RWPE2 (cell line): ENCODE results near the gene AKAP13.
A peak's percentile ranks its signal among the peaks of the same experiment; 100 is the strongest.

ENCODE experiments used
- ATAC-seq: fragments of 200-7000 bp; cut with Tn5 transposase; 3 replicates; pipeline ENCODE4 v1.9.1; 2021; ENCODE audit warnings: low read depth
- DNase-seq: peaks from one replicate; pipeline ENCODE4 v3.0.0-alpha.2; 2020; ENCODE audit warnings: low spot score
- H3K27ac ChIP-seq: fragments of 450-650 bp; 2 replicates; pipeline ENCODE4 v1.5.1; 2017; ENCODE audit warnings: mild to moderate bottlenecking; ENCODE audit not compliant: poor library complexity, severe bottlenecking
- H3K27me3 ChIP-seq: fragments of 250-450 bp; sonication (Bioruptor Pico); 2 replicates; pipeline ENCODE4 v1.5.1; 2021; ENCODE audit warnings: mild to moderate bottlenecking, moderate library complexity; ENCODE audit not compliant: insufficient read depth, poor library complexity, severe bottlenecking
- H3K36me3 ChIP-seq: fragments of 250-450 bp; sonication (Bioruptor Pico); 2 replicates; pipeline ENCODE4 v1.5.1; 2020; ENCODE audit warnings: low read depth, mild to moderate bottlenecking, moderate library complexity
- H3K4me1 ChIP-seq: fragments of 250-450 bp; sonication (Bioruptor Pico); 2 replicates; pipeline ENCODE4 v1.5.1; 2021; ENCODE audit warnings: mild to moderate bottlenecking, moderate library complexity; ENCODE audit not compliant: insufficient read depth, poor library complexity, severe bottlenecking
- H3K4me3 ChIP-seq: fragments of 250-450 bp; sonication (Bioruptor Pico); 2 replicates; pipeline ENCODE4 v1.5.1; 2021; ENCODE audit warnings: mild to moderate bottlenecking, moderate library complexity; ENCODE audit not compliant: severe bottlenecking
- H3K9me3 ChIP-seq: fragments of 250-450 bp; sonication (Bioruptor Pico); 2 replicates; pipeline ENCODE4 v1.5.1; 2021; ENCODE audit warnings: mild to moderate bottlenecking, moderate library complexity; ENCODE audit not compliant: severe bottlenecking
- TF ChIP-seq, protein P1 (sequence below): fragments of 450-650 bp; IDR thresholded peaks from one replicate; pipeline ENCODE4 v1.5.1; 2017; ENCODE audit warnings: mild to moderate bottlenecking, moderate library complexity; ENCODE audit not compliant: poor library complexity, severe bottlenecking

The AKAP13 gene

DNA sequence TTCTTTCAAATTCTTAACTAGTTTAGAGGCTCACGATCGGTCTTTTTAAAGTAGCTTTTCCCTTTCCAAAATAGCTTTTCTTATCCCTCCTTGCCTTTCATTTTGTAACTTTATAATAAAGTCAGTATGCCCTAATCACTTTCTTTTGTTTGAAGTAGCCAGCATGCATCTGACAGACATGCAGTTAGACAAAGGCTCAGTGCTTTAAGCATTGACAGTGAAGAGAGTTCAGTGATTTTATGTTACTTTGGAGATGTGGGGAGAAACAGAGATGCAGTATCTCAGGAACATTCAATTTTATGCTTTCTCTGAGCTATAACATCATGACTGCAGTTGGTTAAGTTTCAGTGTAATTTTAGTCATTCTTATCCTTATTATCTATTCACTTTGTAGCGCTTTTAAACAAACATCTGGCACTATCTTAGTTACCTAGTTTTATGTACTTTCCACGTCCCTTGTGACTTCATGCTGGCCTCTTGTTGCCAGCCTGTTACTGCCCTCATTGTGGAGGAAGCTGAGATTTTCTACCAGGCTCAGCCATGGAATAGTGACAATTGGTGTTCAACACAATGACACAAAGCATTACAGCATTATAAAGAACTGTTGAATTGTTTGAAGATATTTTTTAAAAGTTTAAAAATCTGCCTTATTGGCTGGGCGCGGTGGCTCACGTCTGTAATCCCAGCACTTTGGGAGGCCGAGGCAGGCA is 90.3 kb downstream of the AKAP13 start:
- DNase-seq (no peak), ATAC-seq (no peak)
- Histone ChIP-seq H3K36me3 (no peaks in the 10 kb centered on the region), H3K27ac (no peak overlapping the region), H3K4me1 (peaks cover 26% of the 10 kb centered on the region), H3K4me3 (no peak overlapping the region), H3K9me3 (no peaks in the 10 kb centered on the region), H3K27me3 (no peaks in the 10 kb centered on the region)
- TF ChIP-seq, protein P1, sequence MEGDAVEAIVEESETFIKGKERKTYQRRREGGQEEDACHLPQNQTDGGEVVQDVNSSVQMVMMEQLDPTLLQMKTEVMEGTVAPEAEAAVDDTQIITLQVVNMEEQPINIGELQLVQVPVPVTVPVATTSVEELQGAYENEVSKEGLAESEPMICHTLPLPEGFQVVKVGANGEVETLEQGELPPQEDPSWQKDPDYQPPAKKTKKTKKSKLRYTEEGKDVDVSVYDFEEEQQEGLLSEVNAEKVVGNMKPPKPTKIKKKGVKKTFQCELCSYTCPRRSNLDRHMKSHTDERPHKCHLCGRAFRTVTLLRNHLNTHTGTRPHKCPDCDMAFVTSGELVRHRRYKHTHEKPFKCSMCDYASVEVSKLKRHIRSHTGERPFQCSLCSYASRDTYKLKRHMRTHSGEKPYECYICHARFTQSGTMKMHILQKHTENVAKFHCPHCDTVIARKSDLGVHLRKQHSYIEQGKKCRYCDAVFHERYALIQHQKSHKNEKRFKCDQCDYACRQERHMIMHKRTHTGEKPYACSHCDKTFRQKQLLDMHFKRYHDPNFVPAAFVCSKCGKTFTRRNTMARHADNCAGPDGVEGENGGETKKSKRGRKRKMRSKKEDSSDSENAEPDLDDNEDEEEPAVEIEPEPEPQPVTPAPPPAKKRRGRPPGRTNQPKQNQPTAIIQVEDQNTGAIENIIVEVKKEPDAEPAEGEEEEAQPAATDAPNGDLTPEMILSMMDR: no peak

DNA sequence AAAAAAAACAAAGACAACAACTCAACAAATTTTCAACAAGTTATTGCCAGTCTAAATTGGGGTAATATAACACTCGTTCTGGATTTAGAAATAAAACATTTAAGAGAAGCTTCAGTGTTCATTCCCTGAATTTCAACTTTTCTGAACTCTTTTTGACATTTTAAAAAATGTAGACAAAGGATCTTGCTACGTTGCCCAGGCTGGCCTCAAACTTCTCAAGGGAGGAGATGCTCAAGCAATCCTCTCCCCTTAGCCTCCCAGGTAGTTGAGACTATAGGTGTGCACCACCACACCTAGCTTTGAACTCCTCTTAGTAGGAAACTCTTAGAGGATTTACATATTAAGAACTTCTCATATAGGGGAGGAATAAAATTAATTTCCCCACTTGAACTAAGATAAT is 91.9 kb downstream of the AKAP13 start:
- no peak overlapping the region for H3K27ac ChIP-seq
- no peaks in the 10 kb centered on the region for H3K27me3 ChIP-seq
- H3K9me3 ChIP-seq: no peaks in the 10 kb centered on the region
- no peaks in the 10 kb centered on the region for H3K36me3 ChIP-seq
- H3K4me3 ChIP-seq: no peak overlapping the region
- TF ChIP-seq, protein P1: no peak
- H3K4me1 ChIP-seq: peaks cover 32% of the 10 kb centered on the region
- ATAC-seq: no peak
- no peak for DNase-seq

DNA sequence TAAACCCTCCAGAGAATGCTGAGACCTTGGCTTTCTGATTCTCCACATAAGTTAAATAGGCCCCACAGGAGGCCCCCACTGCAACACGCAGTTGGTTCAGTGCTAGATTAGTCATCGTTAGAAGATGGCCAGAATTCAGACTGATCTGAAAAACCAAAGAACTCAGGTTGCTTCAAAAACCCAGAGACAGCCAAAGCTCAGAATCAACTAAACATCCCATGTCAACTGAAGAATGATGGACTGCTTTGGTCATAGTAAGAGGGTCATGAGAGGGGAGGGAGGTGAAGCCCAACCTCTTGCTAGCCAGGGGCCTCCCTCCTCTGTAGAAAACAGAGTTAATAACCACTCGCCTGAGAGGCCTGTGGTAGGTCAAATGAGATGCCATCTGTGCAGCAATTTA is 93.1 kb downstream of the AKAP13 start:
- Histone ChIP-seq H3K4me3 (no peak overlapping the region), H3K27me3 (no peaks in the 10 kb centered on the region), H3K36me3 (no peaks in the 10 kb centered on the region), H3K9me3 (no peaks in the 10 kb centered on the region), H3K4me1 (peaks cover 41% of the 10 kb centered on the region), H3K27ac (peak overlapping the region; percentile 28)
- DNase-seq (no peak), ATAC-seq (peak; percentile 33; the same call in 1 of the 3 replicates)
- TF ChIP-seq, protein P1: no peak

GRCh38 chr15:85474700-85475316 is 94.4 kb downstream of the AKAP13 start:
- ATAC-seq: peak; percentile 32; the same call in 1 of the 3 replicates
- DNase-seq: no peak
- TF ChIP-seq, protein P1: no peak
- Histone ChIP-seq H3K4me3 (no peak overlapping the region), H3K27me3 (no peaks in the 10 kb centered on the region), H3K36me3 (no peaks in the 10 kb centered on the region), H3K9me3 (no peaks in the 10 kb centered on the region), H3K27ac (peak overlapping the region; percentile 28), H3K4me1 (peaks cover 48% of the 10 kb centered on the region)

DNA sequence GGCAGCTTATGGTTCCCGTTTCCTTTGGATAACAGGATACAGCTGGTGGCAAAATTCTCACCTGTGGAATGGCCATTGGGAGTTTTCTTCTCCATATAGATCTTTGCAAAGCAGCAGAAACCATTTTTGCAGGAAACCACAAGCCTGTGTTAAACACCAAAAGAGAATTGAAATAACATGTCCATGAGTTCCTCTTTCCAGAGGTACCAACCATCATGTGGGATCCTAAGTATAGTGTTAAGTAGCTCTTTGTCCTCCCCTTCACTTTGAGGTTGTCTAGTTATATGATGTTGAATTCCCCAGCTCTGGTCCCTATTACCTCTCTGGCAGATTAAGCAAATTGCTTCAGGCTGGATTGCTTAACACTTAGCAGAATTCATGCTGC is 94.9 kb downstream of the AKAP13 start:
- peak overlapping the region; percentile 28 for H3K27ac ChIP-seq
- TF ChIP-seq, protein P1: no peak
- peaks cover 48% of the 10 kb centered on the region for H3K4me1 ChIP-seq
- no peak overlapping the region for H3K4me3 ChIP-seq
- no peaks in the 10 kb centered on the region for H3K9me3 ChIP-seq
- H3K36me3 ChIP-seq: no peaks in the 10 kb centered on the region
- no peaks in the 10 kb centered on the region for H3K27me3 ChIP-seq
- no peak for ATAC-seq
- no peak for DNase-seq
